OCI-LY1 (cell line): ENCODE results near the gene INTS7.

Experiments used
- H2AFZ ChIP-seq: fragments of 200-600 bp; sonication (generic), shearing (Covaris generic); 2 replicates; pipeline ENCODE4 v1.6.0; 2014; ENCODE audit warnings: antibody characterized with exemption, mild to moderate bottlenecking, low read length
- H3F3A ChIP-seq: fragments of 200-600 bp; sonication (generic), shearing (Covaris generic); 2 replicates; pipeline ENCODE4 v1.6.0; 2014; ENCODE audit warnings: mild to moderate bottlenecking, antibody characterized with exemption, low read length, moderate library complexity; ENCODE audit not compliant: insufficient read depth
- H3K27ac ChIP-seq: fragments of 200-600 bp; sonication (generic); 2 replicates; pipeline ENCODE4 v1.5.1; 2014; ENCODE audit warnings: low read length, mixed run types, mild to moderate bottlenecking, low read depth; ENCODE audit not compliant: poor library complexity, severe bottlenecking
- H3K27me3 ChIP-seq: fragments of 200-600 bp; sonication (generic); 2 replicates; pipeline ENCODE4 v1.6.0; 2014; ENCODE audit warnings: antibody characterized with exemption, mild to moderate bottlenecking, low read length, moderate library complexity; ENCODE audit not compliant: insufficient read depth
- H3K36me3 ChIP-seq: fragments of 200-600 bp; sonication (generic); 2 replicates; pipeline ENCODE4 v1.6.1; 2014; ENCODE audit warnings: mild to moderate bottlenecking, antibody characterized with exemption, low read length, moderate library complexity, mixed read lengths; ENCODE audit not compliant: insufficient read depth
- H3K4me1 ChIP-seq: fragments of 200-600 bp; sonication (generic); 2 replicates; pipeline ENCODE4 v1.5.1; 2014; ENCODE audit warnings: mild to moderate bottlenecking, low read length, moderate library complexity; ENCODE audit not compliant: insufficient read depth, severe bottlenecking
- H3K4me2 ChIP-seq: fragments of 200-600 bp; sonication (generic), shearing (Covaris generic); 2 replicates; pipeline ENCODE4 v1.6.1; 2014; ENCODE audit warnings: low read length
- H3K4me3 ChIP-seq: fragments of 200-600 bp; sonication (generic); 2 replicates; pipeline ENCODE4 v1.5.1; 2014; ENCODE audit warnings: low read length, low read depth, mild to moderate bottlenecking, mixed read lengths; ENCODE audit not compliant: poor library complexity, severe bottlenecking
- H3K79me2 ChIP-seq: fragments of 200-600 bp; shearing (Covaris generic); 2 replicates; pipeline ENCODE4 v1.6.1; 2016; ENCODE audit warnings: mixed run types, low read length, mixed read lengths; ENCODE audit not compliant: insufficient read depth
- H3K9ac ChIP-seq: fragments of 200-600 bp; sonication (generic), shearing (Covaris generic); 2 replicates; pipeline ENCODE4 v1.6.1; 2014; ENCODE audit warnings: mild to moderate bottlenecking, low read length, mixed read lengths
- H3K9me2 ChIP-seq: fragments of 200-600 bp; sonication (generic), shearing (Covaris generic); 2 replicates; pipeline ENCODE4 v1.6.1; 2014; ENCODE audit warnings: low read depth, mild to moderate bottlenecking, low read length, mixed read lengths
- H3K9me3 ChIP-seq: fragments of 200-600 bp; shearing (Covaris generic); 2 replicates; pipeline ENCODE4 v1.6.1; 2014; ENCODE audit warnings: low read length, mixed read lengths
- H4K20me1 ChIP-seq: fragments of 200-600 bp; sonication (generic), shearing (Covaris generic); 2 replicates; pipeline ENCODE4 v1.6.0; 2016; ENCODE audit warnings: mild to moderate bottlenecking, low read length; ENCODE audit not compliant: insufficient read depth
- EZH2 ChIP-seq: fragments of 200-600 bp; sonication (generic), shearing (Covaris generic); IDR thresholded peaks from 2 replicates; pipeline ENCODE4 v1.8.0; 2017; ENCODE audit warnings: borderline replicate concordance, mixed run types, mild to moderate bottlenecking, antibody characterized with exemption, low read length, moderate library complexity, mixed read lengths
- TF ChIP-seq, protein P1 (sequence below): fragments of 200-600 bp; sonication (generic), shearing (Covaris generic); IDR thresholded peaks from 2 replicates; pipeline ENCODE4 v1.5.1; 2017; ENCODE audit warnings: mild to moderate bottlenecking, antibody characterized with exemption, low read length, moderate library complexity, mixed read lengths

Gene INTS7

DNA sequence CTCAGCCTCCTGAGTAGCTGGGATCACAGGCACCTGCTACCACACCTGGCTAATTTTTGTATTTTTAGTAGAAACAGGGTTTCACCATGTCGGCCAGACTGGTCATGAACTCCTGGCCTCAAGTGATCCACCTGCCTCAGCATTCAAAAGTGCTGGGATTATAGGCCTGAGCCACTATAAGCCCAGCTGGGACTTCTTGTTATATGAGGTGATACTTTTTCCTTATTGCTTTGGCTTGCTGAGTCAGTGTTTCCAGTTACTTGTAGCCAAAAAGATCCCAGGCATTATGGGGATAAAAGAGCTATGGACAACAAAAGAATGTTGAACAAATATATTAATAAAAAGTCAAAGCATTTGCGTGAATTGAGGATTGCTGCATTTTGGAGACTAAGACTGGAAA lies 134.9 kb downstream of the INTS7 start:
- Histone ChIP-seq H3K4me2 (no peak overlapping the region), H3K9me3 (0 out of 2 replicates have a peak, but pooled peaks cover 2% of the 10 kb centered on the region), H3K79me2 (no peaks in the 10 kb centered on the region), H3K9ac (no peak overlapping the region), H3K27me3 (no peaks in the 10 kb centered on the region), H3K9me2 (no peaks in the 10 kb centered on the region), H4K20me1 (no peaks in the 10 kb centered on the region), H2AFZ (no peak overlapping the region), H3K4me3 (no peak overlapping the region), H3K4me1 (no peaks in the 10 kb centered on the region), H3F3A (no peaks in the 10 kb centered on the region), H3K36me3 (no peaks in the 10 kb centered on the region), H3K27ac (no peak overlapping the region)
- TF ChIP-seq, protein P1, sequence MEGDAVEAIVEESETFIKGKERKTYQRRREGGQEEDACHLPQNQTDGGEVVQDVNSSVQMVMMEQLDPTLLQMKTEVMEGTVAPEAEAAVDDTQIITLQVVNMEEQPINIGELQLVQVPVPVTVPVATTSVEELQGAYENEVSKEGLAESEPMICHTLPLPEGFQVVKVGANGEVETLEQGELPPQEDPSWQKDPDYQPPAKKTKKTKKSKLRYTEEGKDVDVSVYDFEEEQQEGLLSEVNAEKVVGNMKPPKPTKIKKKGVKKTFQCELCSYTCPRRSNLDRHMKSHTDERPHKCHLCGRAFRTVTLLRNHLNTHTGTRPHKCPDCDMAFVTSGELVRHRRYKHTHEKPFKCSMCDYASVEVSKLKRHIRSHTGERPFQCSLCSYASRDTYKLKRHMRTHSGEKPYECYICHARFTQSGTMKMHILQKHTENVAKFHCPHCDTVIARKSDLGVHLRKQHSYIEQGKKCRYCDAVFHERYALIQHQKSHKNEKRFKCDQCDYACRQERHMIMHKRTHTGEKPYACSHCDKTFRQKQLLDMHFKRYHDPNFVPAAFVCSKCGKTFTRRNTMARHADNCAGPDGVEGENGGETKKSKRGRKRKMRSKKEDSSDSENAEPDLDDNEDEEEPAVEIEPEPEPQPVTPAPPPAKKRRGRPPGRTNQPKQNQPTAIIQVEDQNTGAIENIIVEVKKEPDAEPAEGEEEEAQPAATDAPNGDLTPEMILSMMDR, result no peak
- no peak for TF ChIP-seq EZH2

DNA sequence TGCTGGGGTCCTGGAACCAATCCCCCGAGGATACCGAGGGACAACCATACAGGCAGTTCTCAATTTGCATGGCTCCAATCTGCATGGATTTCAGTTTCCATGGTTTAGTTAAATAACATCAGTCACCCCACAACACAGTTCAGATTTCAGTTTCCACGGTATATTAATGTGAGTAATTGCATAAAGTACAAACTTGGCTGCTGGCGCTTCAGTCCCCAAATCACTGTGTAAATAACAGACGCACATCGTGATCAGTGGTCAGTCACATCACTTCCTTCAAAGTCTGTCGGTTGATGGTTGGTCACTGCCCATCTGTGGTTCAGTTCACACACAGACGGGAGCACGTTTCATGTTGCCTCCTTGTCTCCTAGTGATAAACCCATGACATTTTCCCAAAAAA lies 138.4 kb downstream of the INTS7 start:
- no peaks in the 10 kb centered on the region for H3K9me2 ChIP-seq
- no peaks in the 10 kb centered on the region for H3F3A ChIP-seq
- H3K9ac ChIP-seq, result no peak overlapping the region
- no peaks in the 10 kb centered on the region for H3K27me3 ChIP-seq
- H2AFZ ChIP-seq, result no peak overlapping the region
- H3K36me3 ChIP-seq, result no peaks in the 10 kb centered on the region
- no peak overlapping the region for H3K4me2 ChIP-seq
- no peaks in the 10 kb centered on the region for H4K20me1 ChIP-seq
- TF ChIP-seq, protein P1, result no peak
- no peak for TF ChIP-seq EZH2
- no peaks in the 10 kb centered on the region for H3K79me2 ChIP-seq
- no peaks in the 10 kb centered on the region for H3K4me1 ChIP-seq
- H3K4me3 ChIP-seq, result no peak overlapping the region
- H3K27ac ChIP-seq, result no peak overlapping the region
- H3K9me3 ChIP-seq, result no peaks in the 10 kb centered on the region

DNA sequence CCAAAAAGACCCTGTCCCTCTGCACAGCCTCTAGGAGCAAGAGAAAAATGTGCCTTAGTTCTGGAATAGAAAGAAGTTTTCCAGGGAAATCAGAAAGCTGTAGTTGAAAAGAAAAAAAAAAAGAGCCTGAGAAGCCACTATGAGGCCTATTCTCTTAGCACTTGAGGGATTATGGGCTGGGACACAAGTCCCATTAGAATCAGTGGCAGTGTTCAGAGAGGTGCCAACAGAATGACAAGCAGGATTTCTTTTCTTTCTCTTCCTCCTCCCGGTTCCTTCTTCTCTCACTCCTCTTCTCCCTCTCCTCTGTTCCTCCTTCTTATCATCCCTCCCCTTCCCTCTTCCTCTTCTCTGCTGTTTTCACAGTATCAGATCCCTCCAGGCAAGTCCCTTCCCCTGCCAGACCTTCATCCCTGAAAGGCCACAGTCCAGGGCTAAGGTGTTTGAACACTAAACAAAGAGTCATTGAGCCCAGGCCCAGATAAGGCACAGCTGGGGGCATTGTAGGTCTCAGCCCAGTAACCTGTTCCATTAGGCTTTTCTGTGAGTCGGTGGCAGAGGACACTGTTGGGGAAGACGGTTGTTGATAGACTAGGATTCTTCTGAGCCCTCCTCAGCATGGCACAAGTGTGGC lies 140.1 kb downstream of the INTS7 start:
- no peak for TF ChIP-seq EZH2
- TF ChIP-seq, protein P1, result no peak
- Histone ChIP-seq H3K4me3 (no peak overlapping the region), H3K4me1 (no peaks in the 10 kb centered on the region), H3K79me2 (no peaks in the 10 kb centered on the region), H3K9me3 (no peaks in the 10 kb centered on the region), H3K4me2 (no peak overlapping the region), H3K9me2 (no peaks in the 10 kb centered on the region), H3K36me3 (no peaks in the 10 kb centered on the region), H4K20me1 (no peaks in the 10 kb centered on the region), H3K27ac (no peak overlapping the region), H3K27me3 (no peaks in the 10 kb centered on the region), H3K9ac (no peak overlapping the region), H3F3A (no peaks in the 10 kb centered on the region), H2AFZ (no peak overlapping the region)
